GM21381 (cell line): ENCODE measurements around the gene C3.

ENCODE experiments used
- ATAC-seq: cut with Tn5 transposase; IDR thresholded peaks from one replicate; pipeline ENCODE4 v1.9.1; 2021; ENCODE audit warnings: mild to moderate bottlenecking, moderate library complexity; ENCODE audit not compliant: unreplicated experiment

The C3 gene

DNA sequence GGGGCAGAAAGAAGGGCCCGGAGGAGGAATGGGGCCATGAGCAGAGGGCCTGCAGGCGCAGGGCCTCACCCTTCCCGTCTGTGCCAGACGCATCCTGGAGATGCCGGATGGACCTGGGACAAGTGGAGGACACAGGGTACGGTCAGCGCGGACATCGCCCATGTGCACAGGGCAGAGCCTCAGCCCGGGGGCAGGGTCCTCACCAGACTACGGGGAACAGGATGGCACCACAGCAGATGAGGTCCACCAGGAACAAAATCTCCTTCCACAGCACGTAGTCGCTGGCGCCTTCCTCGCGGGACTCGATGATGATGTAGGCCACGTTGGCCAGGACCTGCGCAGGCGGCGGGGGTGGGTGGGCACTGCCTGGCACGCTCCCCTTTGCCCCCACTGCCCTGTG lies 11.4 kb upstream of the C3 start:
- ATAC-seq: no peak

DNA sequence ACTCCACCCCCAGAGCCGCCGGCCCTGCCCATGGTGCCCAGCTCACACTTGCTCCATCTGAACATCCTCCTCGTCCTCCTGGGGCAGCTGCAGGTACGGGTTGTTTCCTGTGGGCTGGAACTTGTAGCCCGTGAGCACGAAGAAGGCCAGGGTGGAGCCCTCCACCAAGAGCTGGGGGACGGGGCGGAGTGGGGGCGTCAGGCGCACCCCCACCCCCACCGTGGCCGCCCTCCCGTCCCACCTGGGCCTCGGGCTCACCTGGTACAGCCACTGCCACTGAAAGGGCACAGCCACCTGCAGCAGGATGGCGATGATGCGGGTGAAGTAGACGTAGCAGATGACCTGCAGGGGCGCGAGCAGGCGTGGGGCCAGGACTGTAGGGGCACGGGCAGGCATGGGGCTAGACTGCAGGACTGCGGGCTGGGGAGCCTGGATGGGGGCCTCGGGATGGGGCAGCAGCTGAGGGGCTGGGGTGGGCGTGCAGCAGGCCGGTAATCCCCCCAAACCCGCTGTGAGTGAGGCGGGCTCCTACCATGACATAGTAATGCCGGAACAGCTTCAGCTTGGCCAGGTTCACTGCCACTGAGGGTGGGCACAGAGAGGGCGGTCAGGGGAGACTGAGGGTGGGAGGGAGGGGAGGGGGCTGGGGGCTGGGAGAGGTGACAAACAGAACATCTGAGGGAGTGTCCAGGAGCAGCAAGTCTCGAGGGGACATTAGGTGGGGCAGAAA lies 10.7 kb upstream of the C3 start:
- no peak for ATAC-seq

DNA sequence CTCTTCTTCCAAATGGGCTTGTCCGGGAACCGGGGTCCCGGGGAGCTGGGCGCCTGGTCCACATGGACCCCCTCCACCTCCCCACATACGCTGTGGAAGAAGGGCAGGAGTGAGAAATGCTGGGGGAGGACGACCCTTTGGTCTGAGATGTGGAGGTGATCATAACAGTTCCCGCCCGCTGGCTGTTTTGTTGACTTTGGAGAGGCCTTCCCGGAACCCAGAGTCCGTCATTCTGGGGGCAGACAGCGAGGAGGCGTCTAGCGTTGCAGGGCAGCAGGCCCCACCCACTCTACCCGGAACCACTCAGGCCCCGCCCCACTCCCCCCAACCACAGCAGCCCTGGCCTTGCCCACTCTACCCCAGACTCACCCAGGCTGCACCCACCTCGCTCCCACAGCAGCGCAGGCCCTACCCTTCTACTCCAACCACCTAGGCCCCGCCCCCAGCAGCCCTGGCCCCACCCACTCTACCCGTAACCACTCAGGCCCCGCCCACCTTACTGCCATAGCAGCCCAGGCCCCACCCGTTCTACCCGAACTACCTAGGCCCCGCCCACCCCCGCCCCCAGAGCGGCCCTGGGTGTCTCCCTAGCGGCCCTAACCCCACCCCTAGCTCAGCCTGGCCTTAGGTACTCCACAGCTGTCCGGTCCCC lies 9.8 kb upstream of the C3 start:
- ATAC-seq: no peak

DNA sequence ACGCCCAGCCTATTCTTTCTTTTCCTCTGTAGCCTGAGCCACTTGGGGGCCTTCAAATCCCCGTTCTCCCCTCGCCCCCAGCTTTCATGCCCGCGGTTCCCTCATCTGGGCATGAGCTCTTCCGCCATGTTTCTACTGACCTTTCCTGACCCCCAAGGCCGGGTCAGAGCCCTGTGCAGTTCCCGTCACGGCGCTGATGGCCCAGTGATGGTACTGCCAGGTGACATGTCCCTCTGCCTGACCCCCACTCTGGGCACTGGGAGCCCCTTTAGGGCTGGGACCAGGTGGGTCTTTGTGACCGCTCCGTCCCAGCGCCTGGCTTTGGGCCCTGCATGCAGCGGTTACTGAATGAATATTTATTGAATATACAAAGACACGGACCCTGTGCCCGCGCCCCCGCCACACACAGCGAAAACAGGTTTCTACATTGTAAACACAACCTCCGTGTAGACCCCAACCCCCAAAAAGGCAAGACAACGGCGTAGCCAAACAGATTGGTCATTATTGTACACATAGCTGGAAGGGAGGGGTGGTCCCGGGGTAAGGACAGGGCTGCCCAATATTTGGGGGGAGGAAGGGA lies 9.2 kb upstream of the C3 start:
- no peak for ATAC-seq

DNA sequence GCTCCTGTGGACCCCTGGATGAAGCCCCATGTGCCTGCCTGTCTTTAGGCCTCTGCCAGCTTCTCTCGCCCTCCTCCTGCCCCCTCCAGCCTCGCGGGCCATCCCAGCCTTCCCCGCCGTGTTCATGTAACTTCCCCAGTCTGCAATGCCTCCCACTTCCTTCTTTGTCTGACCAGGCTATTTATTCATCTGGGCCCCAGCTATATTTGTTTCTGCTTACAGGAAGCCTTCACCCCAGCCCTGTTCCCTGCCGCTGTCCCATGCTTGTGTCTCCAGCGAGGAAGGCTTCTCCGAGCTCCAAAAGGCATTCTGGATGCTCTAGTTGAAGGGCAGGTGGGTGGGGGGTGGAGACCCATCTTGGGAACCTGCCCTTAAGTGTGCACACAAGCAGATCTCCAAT lies 7.9 kb upstream of the C3 start:
- ATAC-seq: no peak

DNA sequence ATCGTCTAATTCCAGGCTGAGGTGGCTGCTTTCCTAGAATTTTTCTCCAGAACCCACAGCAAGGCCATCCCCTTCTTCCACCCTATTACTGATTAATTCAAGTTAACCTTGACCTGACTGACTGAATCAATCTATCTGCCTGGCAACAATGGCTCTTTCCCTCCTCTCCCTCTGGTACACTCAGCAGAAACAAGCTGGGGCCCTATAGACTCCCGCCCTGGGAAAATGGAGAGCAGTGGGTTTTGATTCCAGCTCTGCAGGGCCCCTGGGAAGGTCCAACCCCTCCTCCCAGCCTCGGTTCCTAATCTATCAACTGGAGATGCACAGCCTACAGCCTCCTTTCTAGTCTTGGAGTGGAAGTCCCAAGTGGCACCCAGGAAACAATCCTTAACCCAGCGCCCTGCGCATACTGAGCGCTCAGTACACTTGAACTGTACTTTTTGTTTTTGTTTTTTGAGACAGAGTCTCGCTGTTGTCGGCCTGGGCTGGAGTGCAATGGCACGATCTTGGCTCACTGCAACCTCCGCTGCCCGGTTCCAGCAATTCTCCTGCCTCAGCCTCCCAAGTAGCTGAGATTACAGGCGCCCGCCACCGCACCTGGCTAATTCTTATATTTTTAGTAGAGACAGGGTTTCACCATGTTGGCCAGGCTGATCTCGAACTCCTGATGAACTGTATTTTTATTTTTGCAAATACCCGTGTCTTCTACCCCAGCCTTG lies 5.2 kb upstream of the C3 start:
- ATAC-seq: no peak

DNA sequence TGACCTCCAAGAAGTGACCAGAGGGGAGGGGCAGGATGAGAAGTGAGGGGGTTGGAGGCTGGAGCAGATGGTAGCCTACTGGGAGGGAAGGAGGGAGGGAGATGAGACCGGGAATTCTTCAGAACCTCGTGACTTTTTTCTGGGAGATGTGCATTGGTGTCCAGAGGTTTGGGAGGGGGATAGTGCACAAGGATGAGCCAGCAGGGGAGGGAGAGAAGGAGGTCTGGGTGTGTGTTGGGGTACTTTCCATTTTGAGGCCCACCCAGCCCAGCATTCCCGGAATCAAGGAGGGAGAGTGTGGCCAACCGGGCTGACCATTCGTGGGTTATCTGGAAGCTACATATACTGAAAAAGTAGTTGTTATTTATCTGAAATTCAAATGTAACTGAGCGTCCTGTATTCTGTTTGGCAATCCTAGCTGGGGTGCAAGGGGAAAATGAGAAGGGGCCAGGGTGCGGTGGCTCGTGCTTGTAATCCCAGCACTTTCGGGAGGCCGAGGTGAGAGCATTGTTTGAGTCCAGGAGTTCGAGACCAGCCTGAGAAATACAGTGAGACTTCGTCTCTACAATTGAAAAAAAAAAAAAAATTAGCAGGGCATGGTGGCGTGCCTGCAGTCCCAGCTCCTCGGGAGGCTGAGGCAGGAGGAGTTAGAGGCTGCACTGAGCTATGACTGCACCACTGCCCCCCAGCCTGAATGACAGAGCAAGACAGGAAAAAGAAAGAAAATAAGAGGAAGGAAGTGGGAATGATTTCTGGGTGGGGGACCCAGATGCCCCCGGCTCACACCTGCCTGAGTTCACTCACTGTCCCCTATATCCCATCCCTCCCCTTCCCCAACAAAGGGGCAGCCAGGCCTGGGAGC lies 4.4 kb upstream of the C3 start:
- ATAC-seq: no peak

DNA sequence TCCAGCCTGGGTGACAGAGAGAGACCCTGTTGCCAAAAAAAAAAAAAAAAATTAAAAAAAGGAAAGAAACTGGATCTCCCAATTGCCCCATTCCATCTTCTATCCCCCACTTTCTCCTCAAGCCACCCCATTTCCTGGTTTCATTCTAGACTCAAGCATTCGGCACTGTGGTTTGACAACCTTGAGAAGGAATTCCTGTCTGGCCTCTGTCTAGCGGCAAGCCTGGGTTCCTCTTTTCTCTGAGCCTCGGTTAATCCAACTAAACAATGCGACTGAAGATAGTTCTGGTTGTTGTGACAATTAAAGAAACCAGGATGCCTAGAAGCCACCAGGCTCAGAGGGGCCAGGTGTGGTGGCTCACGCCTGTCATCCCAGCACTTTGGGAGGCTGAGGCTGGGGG lies 3.3 kb upstream of the C3 start:
- ATAC-seq: no peak

DNA sequence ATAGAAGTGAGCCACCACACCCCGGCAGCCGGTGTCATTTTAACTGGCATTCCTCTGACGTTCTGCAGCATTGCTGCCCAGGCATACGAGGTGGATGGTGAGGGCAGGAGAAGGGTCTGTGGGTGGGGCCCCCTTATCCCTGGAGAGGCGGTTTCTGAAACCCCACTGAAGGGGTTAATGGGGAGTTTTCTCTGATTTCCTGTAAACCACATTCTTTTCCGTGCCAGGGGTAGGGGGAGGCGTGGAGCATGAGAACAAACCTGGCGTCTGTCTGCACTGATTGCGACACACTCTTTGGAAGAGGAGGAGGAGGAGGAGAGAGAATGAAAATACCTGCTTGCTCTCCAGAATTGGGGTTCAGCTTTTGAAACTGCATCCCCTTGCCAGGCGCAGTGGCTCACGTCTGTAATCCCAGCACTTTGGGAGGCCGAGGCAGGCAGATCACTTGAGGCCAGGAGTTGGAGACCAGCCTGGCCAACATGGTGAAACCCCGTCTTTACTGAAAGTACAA lies 2.7 kb upstream of the C3 start:
- no peak for ATAC-seq

DNA sequence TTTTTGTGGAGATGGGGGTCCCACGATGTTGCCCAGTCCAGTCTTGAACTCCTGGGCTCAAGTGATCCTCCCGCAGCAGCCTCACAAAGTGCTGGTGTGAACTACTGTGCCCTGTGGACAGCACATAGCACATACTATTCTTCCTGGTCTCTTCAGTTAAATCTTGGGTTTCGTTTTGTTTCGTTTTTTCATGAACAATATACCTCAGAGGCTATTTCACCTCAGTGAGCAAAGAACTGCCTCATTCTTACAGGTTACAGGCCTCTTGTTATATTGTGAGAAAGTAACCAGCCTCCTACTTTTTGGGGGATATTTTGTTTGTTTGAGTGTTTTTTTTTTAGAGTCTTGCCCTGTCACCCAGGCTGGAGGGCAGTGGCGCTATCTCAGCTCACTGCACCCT lies 1.3 kb upstream of the C3 start:
- no peak for ATAC-seq

DNA sequence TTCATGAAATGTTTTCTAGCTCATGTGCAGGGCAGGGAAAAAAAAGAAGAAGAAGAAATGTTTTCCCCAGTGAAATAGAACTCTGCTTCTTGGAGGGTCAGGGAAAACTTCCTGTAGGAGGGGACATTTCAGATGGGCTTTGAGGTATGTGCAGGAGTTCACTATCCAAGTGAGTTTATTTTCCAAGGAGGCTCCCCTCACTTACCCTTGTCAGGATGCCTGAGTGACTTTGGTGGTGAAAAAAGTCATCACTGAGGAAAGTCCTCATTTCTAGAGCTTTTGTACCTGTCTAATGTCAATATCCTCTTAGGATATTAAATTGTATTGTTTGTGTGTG lies 656 bp upstream of the C3 start:
- no peak for ATAC-seq

DNA sequence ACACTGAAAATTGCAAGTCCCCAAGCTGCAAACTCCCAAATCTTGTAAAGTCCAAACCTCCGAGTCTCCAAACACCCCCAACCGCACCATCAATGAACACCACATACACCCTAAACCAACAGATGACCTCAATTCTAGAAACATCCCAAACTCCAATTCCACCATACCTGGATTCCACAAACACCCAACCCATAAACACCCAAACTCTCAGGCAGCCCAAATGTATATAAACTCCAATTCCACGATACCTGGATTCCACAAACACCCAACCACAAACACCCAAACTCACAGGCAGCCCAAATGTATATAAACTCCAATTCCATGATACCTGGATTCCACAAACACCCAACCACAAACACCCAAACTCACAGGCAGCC lies 470 bp downstream of the C3 start:
- no peak for ATAC-seq

DNA sequence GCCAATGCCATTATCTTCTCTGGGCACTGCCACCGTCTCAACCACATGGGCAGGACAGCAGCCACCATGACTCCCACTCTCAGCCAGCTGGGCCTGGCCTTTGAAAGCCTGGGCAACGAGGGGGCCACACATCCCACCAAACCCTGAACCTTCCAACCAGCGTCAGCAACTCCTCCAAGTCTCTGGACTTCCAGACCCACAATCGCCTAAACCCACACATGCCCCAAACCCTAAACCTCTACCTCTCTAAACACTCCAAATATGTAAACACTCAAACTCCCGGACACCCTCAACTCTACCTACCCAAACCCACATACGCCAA lies 949 bp downstream of the C3 start:
- no peak for ATAC-seq

DNA sequence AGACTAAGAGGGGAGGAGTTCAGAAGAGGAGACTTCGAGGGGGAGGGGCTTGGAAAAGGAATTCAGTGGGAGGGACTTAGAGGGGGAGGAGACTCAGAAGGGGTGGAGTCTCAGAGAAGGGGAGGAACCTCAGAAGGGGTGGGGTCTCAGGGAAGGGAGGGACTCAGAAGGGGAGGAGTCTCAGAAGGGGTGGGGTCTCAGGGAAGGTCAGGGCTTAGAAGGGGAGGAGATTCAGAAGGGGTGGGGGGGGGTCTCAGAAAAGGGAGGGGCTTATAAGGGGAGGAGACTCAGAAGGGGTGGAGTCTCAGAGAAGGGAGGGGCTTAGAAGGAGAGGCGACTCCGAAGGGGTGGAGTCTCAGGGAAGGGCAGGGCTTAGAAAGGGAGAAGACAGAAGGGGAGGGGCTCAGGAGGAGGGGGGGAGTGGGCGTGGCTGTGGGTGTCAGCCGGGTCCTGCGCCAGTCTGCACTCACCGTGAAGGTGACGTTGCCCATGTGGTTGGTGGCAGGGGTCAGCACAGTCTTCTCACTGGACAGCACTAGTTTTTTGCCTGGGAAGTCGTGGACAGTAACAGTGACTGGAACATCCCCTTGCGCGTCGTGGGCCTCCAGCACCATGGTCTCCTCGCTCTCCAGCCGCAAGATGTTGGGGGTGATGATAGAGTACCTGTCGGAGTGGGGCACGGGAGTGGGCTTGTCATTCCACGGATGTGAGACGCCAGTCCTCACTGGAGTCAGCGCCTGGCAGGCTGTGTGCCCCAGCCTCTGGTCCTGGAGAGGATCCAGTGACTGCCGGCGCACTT lies 1.5 kb downstream of the C3 start:
- no peak for ATAC-seq

DNA sequence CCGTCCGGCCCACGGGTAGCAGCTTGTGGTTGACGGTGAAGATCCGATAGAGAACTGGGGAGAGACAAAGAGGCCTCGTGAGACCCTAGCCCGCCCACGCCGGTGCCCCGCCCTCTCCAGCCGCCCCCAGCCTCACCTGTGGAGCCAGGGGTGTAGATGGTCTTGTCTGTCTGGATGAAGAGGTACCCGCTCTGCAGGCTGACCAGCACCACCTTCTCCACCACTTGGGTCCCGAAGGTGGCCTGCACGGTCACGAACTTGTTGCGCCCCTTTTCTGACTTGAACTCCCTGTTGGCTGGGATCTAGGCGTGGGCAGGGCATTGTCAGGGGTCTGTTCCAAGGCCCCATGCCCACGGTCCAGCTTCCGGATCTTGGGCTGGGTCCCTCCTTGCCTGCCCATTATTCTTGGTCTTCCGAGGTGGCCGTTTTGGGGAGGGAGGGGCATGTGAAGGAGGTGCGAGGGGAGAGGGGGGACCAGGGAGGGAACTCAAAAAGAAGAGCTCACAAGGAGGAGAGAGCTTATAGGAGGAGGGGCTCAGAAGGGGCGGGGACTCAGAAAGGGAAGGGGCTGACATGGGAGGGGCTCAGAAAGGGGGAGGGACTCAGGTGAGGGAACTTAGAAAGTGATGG lies 2.2 kb downstream of the C3 start:
- ATAC-seq: no peak

DNA sequence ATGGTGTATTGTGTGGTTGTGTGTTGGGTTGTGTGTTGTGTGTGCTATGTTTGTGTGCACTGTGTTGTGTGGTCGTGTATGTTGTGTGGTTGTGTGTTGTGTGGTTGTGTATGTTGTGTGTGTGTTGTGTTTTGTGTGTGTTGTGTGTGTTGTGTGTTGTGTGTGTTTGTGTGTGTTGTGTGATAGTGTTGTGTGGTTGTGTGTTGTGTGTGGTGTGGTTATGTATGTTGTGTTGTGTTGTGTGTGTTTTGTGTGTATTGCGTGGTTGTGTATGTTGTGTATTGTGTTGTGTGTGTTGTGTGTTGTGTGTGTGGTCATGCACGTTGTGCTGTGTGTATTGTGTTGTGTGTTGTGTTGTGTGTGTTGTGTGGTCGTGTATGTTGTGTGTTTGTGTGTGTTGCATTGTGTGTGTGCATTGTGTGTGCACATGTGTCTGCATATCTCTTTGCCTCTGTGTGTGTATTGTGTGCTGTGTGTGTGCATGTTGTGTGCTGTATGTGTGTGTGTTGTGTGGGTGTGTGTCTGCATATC lies 2.9 kb downstream of the C3 start:
- no peak for ATAC-seq

DNA sequence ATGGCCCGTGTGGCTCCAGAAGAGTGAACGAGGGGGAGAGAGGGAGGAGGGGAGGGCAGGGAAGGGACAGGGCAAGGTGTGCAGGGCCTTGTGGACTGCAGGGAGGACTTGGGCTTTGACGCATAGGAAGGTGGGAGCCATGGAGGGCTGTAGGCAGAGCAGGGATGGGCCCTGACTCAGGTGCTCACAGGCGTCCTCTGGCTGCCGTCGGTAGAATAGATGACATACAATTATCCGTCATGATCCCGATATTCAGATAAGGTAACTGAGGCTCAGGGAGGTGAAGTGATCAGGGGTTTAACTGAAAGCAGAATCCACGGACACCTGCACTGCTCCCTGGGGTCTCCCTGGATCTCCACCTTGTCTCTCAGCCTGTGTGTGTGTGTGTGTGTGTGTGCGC lies 3.4 kb downstream of the C3 start:
- no peak for ATAC-seq

DNA sequence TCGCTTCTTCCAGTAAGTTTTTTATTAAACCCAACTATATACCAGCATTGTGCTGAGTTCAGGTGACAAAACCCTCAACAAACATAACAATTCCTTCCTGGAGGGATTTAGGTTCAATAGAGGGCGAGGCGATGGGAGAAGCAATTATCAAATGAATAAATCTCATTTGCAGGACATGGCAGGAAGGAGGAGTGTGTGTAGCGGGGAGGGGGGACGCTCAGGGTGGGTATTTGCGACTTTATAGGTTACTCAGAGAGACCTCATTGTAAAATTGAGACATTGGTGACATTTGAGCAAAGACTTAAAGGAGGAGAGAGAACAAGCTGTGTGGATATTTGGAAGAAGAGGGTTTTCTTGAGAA lies 3.9 kb downstream of the C3 start:
- no peak for ATAC-seq

DNA sequence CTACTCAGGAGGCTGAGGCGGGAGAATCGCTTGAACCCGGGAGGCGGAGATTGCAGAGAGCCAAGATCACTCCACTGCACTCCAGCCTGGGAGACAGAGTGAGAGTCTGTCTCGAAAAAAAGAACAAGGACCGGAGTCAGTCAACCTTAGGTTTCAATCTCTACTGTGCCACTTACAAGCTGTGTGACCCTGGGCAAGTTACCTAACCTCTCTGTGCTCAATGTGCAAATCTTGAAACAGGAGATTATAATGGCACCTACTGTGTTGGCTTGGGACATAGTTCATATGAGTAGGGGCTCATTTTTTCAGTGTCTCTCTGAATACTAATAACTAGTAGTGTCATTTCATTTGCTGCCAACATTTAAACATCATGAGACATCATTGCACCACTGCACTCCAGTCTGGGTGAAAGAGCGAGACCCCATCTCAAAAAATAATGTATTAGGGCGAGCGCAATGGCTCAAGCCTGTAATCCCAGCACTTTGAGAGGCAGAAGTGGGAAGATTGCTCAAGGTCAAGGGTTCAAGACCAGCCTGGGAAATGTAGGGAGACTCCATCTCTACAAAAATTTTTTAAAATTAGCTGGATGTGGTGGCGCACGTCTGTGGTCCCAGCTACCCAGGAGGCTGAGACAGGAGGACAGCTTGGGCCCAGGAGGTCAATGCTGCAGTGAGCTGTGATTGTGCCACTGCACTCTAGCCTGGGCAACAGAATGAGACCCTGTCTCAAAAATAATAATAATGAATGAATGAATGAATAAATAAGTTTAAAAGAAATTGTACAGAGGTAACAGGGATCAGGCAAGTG lies 5.5 kb downstream of the C3 start:
- ATAC-seq: no peak
